Measurements from ENCODE around the gene FZD10. TPM values are rescaled to one million over a fixed set of nuclear protein-coding genes. Genes with fewer than 3 reads are reported as not detected.

Gene FZD10
- total RNA-seq, 2 experiments from 2014 or later = not detected

DNA sequence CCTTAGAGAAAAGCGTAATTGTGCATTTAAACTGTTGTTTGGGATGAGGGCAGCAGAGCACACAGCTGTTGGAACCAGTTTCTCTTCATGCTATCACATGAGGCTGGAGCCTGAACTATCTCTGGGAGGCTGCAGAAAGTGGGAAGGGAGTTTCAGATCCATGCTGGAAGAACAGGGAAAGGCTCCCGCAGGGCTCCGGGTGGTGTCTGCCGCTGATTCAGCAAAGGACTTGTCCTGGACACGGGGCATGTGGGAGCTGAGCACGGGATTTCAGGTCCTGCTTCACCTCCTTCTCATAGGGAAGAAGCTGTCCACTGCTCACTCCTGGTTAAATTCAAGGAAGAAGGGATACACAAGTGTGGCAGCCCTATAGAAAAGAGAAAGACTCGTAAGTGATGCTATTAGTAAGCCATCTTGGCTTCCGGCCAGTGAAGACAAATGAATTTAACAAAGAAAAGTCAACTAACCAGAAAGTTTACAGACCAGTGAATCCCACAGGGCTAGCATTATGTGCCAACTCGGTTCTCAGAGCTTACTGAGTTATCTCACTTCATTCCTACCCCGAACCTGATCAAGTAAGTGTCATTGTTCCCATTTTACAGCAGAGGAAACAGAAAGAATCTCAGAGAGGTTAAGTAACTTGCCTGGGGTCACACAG, 6.7 kb upstream of the FZD10 start:
- CTCF ChIA-PET = no interaction called here
- H3K4me3 ChIP-seq (ENCODE audit: low read length) = no peak overlapping the region
- POLR2A ChIA-PET = no interaction called here
- no peaks in the 10 kb centered on the region for H3K4me1 ChIP-seq (ENCODE audit: insufficient read depth, low read length)
- intact Hi-C loops (cut with DNase I, micrococcal nuclease) = no loop called here
- DNase-seq = no peak
- peaks cover 37 to 50% of the 10 kb centered on the region in 2 experiments for H3K27me3 ChIP-seq (ENCODE audit: control insufficient read depth in 1 of 2, insufficient read depth in 2 of 2, low read length in 2 of 2)
- no peak overlapping the region for H3K27ac ChIP-seq (ENCODE audit: low read depth in 1 of 2, low read length in 2 of 2)
- Mint-ChIP-seq H3K4me3 (no peak overlapping the region), H3K27me3 (peaks cover 22% of the 10 kb centered on the region), H3K27ac (no peak overlapping the region), H3K36me3 (ENCODE audit: low read depth) (no peaks in the 10 kb centered on the region), H3K4me1 (ENCODE audit: low read depth) (no peaks in the 10 kb centered on the region), H3K9me3 (no peaks in the 10 kb centered on the region)
- no peaks in the 10 kb centered on the region for H3K36me3 ChIP-seq (ENCODE audit: insufficient read depth, low read length)
- ATAC-seq (ENCODE audit: poor library complexity) = no peak
- TF ChIP-seq, protein P1, sequence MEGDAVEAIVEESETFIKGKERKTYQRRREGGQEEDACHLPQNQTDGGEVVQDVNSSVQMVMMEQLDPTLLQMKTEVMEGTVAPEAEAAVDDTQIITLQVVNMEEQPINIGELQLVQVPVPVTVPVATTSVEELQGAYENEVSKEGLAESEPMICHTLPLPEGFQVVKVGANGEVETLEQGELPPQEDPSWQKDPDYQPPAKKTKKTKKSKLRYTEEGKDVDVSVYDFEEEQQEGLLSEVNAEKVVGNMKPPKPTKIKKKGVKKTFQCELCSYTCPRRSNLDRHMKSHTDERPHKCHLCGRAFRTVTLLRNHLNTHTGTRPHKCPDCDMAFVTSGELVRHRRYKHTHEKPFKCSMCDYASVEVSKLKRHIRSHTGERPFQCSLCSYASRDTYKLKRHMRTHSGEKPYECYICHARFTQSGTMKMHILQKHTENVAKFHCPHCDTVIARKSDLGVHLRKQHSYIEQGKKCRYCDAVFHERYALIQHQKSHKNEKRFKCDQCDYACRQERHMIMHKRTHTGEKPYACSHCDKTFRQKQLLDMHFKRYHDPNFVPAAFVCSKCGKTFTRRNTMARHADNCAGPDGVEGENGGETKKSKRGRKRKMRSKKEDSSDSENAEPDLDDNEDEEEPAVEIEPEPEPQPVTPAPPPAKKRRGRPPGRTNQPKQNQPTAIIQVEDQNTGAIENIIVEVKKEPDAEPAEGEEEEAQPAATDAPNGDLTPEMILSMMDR (IDR thresholded peaks at IDR 0.05) = no peak
- peaks cover 0 to 18% of the 10 kb centered on the region in 2 experiments for H3K9me3 ChIP-seq (ENCODE audit: control insufficient read depth in 1 of 2, insufficient read depth in 1 of 2, low read length in 2 of 2)

DNA sequence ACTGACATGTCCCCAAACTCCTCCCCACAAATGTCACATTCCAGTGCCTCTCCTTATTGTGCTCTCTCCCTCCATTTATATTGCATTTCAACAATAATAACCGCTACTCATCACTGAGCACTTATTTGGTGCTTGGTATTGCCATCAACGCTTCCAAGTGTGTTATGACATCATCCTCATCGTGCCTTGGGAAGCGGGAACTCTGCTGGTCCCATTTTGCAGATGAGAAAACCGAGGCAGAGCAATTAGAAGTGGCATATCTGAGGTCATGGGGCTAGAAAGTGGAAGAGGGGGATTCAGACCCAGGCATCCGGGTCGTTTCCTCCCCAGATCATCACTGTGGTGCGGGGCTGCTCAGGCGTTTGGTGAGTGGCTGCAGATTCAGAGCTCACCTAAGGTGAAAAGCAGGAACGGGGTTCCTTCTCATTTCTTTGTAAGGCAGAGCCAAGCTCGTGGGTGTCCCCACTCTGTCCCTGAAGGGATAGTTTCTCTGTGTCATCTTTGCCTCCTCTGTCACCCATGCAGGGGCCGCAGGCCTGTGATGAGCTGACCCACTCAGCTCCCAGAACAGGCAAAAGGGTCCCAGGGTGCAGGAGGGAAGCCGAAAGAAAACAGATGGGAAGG, 5.5 kb upstream of the FZD10 start:
- Histone ChIP-seq H3K4me3 (ENCODE audit: low read length) (no peak overlapping the region), H3K27me3 (ENCODE audit: control insufficient read depth in 1 of 2, insufficient read depth in 2 of 2, low read length in 2 of 2) (peaks cover 48 to 62% of the 10 kb centered on the region in 2 experiments), H3K36me3 (ENCODE audit: insufficient read depth, low read length) (no peaks in the 10 kb centered on the region), H3K4me1 (ENCODE audit: insufficient read depth, low read length) (peaks cover 10% of the 10 kb centered on the region), H3K9me3 (ENCODE audit: control insufficient read depth in 1 of 2, insufficient read depth in 1 of 2, low read length in 2 of 2) (peaks cover 0 to 29% of the 10 kb centered on the region in 2 experiments), H3K27ac (ENCODE audit: low read depth in 1 of 2, low read length in 2 of 2) (no peak overlapping the region)
- DNase-seq (no peak), ATAC-seq (ENCODE audit: poor library complexity) (no peak)
- peaks cover 18% of the 10 kb centered on the region for H3K27me3 Mint-ChIP-seq
- H3K4me1 Mint-ChIP-seq (ENCODE audit: low read depth) = no peaks in the 10 kb centered on the region
- ChIA-PET CTCF (no interaction called here), POLR2A (no interaction called here)
- intact Hi-C loops (cut with DNase I, micrococcal nuclease) = no loop called here
- no peak overlapping the region for H3K27ac Mint-ChIP-seq
- no peaks in the 10 kb centered on the region for H3K36me3 Mint-ChIP-seq (ENCODE audit: low read depth)
- H3K9me3 Mint-ChIP-seq = no peaks in the 10 kb centered on the region
- TF ChIP-seq, protein P1 (IDR thresholded peaks at IDR 0.05) = no peak
- no peak overlapping the region for H3K4me3 Mint-ChIP-seq

DNA sequence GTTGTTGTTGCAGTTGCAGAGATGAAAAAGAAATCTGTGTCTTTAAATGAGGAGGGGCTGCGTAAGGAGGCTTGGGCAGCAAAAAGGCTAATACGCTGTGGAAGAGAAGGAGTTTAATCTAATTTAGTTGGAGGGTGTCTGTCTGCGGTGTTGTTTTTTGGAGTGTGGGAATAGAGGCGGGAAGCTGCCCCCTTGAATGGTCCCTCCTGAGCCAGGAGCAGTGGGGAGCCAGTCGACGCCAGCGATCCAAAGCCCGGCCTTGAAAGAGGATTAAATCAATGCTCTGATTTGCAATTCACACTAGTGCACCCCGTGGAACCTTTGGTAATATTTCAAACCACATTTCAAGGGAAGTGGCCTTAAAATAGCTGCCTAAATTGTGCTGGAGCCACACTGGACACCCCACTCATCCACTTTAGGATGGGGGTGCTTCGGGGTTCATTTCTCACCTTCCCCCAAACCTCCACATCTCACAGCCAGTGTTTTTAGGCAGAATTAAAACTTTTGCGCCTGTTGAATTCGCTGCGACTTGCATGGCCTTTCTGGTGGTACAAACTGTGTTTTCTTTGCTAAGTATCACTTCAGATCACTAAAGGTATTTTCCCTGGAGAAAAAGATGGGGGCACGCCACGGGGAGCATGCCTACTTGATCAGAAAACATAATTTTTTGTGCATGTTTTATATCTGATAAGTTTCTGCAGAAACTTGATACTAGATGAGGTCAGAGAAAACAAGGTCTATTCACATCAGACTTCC, 4.1 kb upstream of the FZD10 start:
- DNase-seq = no peak
- Mint-ChIP-seq H3K9me3 (no peaks in the 10 kb centered on the region), H3K4me3 (no peak overlapping the region), H3K4me1 (ENCODE audit: low read depth) (no peaks in the 10 kb centered on the region), H3K36me3 (ENCODE audit: low read depth) (no peaks in the 10 kb centered on the region), H3K27me3 (peaks cover 15% of the 10 kb centered on the region), H3K27ac (no peak overlapping the region)
- peaks cover 0 to 30% of the 10 kb centered on the region in 2 experiments for H3K9me3 ChIP-seq (ENCODE audit: control insufficient read depth in 1 of 2, insufficient read depth in 1 of 2, low read length in 2 of 2)
- ATAC-seq (ENCODE audit: poor library complexity) = no peak
- no peak overlapping the region for H3K4me3 ChIP-seq (ENCODE audit: low read length)
- CTCF ChIA-PET = no interaction called here
- peaks cover 12% of the 10 kb centered on the region for H3K4me1 ChIP-seq (ENCODE audit: insufficient read depth, low read length)
- TF ChIP-seq, protein P1 (IDR thresholded peaks at IDR 0.05) = no peak
- intact Hi-C loops (cut with DNase I, micrococcal nuclease) = no loop called here
- H3K36me3 ChIP-seq (ENCODE audit: insufficient read depth, low read length) = no peaks in the 10 kb centered on the region
- peaks cover 50 to 63% of the 10 kb centered on the region in 2 experiments for H3K27me3 ChIP-seq (ENCODE audit: control insufficient read depth in 1 of 2, insufficient read depth in 2 of 2, low read length in 2 of 2)
- H3K27ac ChIP-seq (ENCODE audit: low read depth in 1 of 2, low read length in 2 of 2) = no peak overlapping the region
- POLR2A ChIA-PET = no interaction called here

Data from CD4-positive, alpha-beta T cell (primary cell).